ENCODE data around the gene RNF224.
A peak's percentile ranks its signal among the peaks of the same experiment; 100 is the strongest.
"Not testable (repeated sequence)": the region's sequence is repeated elsewhere in the genome, so short reads cannot be mapped to it uniquely, and the experiment has no call there.

The RNF224 gene

GRCh38 chr9:137235424-137236237 is 8.3 kb downstream of the RNF224 start:
- H3K4me3 Mint-ChIP-seq = peak overlapping the region; percentile 45
- peaks cover 48% of the 10 kb centered on the region for H3K4me1 Mint-ChIP-seq
- ATAC-seq = no peak
- H3K36me3 Mint-ChIP-seq = no peaks in the 10 kb centered on the region
- peaks cover 32% of the 10 kb centered on the region for H3K27me3 Mint-ChIP-seq
- H3K27ac Mint-ChIP-seq = peak overlapping the region; percentile 63
- H3K9me3 Mint-ChIP-seq = no peaks in the 10 kb centered on the region

DNA sequence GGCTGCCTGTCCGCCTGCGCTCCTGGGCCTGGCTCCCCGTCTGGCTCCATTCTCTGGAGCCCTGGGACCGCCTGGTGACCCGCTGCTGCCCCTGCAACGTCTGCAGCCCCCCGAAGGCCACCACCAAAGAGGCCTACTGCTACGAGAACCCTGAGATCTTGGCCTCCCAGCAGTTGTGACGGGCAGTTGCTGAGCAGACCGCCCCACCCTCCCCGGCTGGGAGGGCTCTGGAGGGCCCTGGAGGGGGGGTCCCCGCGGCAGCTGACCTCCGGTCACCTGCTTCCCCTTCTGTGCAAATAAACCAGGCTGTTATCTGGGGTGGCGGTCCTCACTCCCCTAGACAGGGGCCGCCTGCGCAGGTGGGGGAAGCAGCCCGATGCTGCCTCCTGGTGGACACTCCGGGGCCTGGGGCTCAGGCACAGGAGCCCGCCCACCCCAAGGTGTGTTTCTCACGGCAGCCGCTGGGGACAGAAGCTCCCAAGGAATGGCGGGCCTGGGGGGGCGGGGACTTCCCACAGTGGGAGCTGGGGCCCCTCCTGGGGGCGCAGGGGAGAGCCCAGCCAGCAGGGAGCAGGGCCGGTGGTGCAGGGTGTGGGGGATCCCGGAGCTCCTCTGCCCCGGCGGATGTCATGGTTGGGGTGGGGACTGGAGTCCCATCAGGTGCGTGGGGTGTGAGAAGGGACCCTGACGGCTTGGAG is 9.1 kb downstream of the RNF224 start:
- peak overlapping the region; percentile 29 for H3K4me3 Mint-ChIP-seq
- H3K4me1 Mint-ChIP-seq = peaks cover 48% of the 10 kb centered on the region
- peaks cover 25% of the 10 kb centered on the region for H3K27me3 Mint-ChIP-seq
- no peaks in the 10 kb centered on the region for H3K36me3 Mint-ChIP-seq
- no peaks in the 10 kb centered on the region for H3K9me3 Mint-ChIP-seq
- H3K27ac Mint-ChIP-seq = no peak overlapping the region
- peak; percentile 53 for ATAC-seq

DNA sequence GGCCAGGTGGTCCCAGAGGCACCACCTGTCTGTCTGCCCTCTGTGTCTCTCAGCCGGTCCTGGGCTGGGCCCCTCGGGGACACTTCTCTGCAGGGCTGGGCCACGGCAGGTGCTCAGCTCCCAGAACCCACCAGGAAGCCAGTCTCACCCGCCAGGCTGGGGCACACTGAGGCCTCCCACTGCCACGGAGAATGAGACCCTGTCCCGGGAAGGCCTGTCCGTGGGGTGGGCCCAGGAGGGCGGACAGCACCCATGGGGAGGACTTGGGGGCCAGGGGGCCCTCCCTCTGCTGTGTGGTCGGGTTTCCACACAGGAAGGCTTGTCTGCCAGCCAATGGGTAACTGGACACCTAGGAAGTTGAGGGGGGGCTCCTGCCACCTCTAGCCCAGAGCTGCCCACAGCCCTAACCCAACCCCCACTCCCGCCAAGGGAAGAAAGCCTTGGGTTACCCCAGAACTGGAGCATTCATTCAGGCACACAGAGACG is 9.7 kb downstream of the RNF224 start:
- Mint-ChIP-seq H3K9me3 (no peaks in the 10 kb centered on the region), H3K27me3 (peaks cover 19% of the 10 kb centered on the region), H3K36me3 (no peaks in the 10 kb centered on the region), H3K27ac (no peak overlapping the region), H3K4me1 (peaks cover 49% of the 10 kb centered on the region), H3K4me3 (peak overlapping the region; percentile 29)
- ATAC-seq = no peak

DNA sequence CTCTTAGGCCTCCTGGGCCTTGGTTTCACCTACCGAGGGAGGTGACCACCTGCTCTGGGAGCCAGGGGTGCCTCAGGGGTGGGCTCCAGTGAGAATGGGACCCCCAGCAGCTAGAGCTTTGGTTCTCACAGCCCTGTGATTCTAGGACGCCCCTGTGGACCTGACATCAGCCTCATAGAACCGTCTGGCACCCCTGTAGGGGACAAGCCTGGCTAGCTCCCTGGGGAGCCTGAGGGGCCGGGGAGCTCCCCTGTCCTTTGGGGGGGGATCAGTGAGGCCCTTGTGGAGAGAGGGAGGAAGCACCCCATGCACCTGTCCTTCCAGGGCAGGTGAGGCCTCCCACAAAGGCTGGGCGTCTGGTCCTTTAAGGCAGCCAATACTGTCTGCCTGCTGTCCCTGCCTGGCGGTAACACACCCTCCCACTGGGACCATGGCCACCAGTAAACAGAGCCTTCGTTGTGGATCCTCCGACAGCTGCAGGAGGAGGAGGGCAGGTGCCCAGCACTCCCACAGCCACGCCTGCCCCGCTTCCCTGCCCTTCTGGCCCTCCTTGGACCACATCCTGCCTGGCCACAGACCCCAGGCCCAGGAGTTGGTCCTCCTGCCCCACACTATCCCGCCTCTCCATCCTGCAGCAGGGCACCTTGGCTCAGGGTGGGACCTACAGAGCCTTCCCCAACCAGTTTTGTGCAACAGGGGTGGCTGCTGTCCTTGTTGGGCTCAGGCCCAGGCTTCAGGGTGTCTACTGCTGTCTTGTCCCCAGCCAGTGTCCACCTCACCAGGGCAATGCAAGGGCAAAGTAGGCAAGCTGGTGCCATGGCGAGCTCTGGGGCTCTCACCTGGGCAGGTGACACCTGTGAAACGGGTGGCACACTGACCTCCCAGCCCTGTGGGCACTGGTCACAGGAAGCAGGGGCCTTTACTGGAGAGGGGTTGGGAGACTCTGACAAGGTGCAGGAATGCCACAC is 10.7 kb downstream of the RNF224 start:
- ATAC-seq = no peak
- peaks cover 10% of the 10 kb centered on the region for H3K36me3 Mint-ChIP-seq
- H3K4me1 Mint-ChIP-seq = peaks cover 59% of the 10 kb centered on the region
- H3K27me3 Mint-ChIP-seq = peaks cover 12% of the 10 kb centered on the region
- no peak overlapping the region for H3K4me3 Mint-ChIP-seq
- no peak overlapping the region for H3K27ac Mint-ChIP-seq
- H3K9me3 Mint-ChIP-seq = no peaks in the 10 kb centered on the region

- Mint-ChIP-seq H3K36me3 (peaks cover 16% of the 10 kb centered on the region), H3K27ac (peak overlapping the region; percentile 69), H3K4me3 (peak overlapping the region; percentile 86), H3K4me1 (peaks cover 71% of the 10 kb centered on the region)
- ATAC-seq, H3K27me3 Mint-ChIP-seq, H3K9me3 Mint-ChIP-seq: not testable (repeated sequence)
These were observed 12.4 kb downstream of the RNF224 start for GRCh38 chr9:137239541-137240200.

DNA sequence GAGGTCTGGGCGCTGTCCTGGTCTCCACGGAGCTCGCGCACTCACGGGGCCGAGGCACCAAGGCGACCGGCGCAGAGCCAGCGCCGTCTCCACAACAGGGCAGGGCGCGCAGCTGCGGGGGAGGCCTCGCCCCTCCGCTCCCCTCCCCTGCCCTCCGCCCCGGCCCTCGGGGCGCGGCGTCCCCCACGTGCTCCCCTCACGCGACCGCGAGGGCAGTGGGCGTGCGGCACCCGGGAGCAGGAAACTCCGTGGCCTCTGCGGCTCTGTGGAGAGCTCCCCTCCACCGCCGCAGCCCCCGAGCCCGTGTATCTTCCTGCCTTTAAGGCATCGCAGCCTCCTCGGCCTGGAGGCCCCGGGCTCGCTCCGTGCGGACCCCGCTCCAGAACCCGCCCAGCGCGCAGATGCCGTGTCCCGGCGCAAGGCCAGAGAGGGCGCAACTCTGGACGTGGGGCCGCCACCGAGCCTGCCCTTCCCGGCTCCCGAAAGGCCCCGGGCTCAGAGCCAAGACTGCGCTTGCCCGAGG is 13.1 kb downstream of the RNF224 start:
- Mint-ChIP-seq H3K27me3 (peaks cover 1% of the 10 kb centered on the region), H3K9me3 (no peaks in the 10 kb centered on the region), H3K4me1 (peaks cover 64% of the 10 kb centered on the region), H3K36me3 (peaks cover 16% of the 10 kb centered on the region), H3K4me3 (peak overlapping the region; percentile 86), H3K27ac (peak overlapping the region; percentile 69)
- peak; percentile 61 for ATAC-seq

GRCh38 chr9:137240841-137241489 is 13.7 kb downstream of the RNF224 start, which contains the start of gene TUBB4B:
Gene TUBB4B (plus strand): TSS chr9:137241287. CDS start chr9:137241361, 74 bp downstream.
- H3K9me3 Mint-ChIP-seq = no peaks in the 10 kb centered on the region
- H3K4me3 Mint-ChIP-seq = peak within 1 kb of the TSS; percentile 86
- H3K27me3 Mint-ChIP-seq = no peaks in the 10 kb centered on the region
- H3K4me1 Mint-ChIP-seq = peaks cover 61% of the 10 kb centered on the region
- peak within 1 kb of the TSS; percentile 69 for H3K27ac Mint-ChIP-seq
- peak; percentile 89 for ATAC-seq
- H3K36me3 Mint-ChIP-seq = peaks cover 16% of the 10 kb centered on the region

DNA sequence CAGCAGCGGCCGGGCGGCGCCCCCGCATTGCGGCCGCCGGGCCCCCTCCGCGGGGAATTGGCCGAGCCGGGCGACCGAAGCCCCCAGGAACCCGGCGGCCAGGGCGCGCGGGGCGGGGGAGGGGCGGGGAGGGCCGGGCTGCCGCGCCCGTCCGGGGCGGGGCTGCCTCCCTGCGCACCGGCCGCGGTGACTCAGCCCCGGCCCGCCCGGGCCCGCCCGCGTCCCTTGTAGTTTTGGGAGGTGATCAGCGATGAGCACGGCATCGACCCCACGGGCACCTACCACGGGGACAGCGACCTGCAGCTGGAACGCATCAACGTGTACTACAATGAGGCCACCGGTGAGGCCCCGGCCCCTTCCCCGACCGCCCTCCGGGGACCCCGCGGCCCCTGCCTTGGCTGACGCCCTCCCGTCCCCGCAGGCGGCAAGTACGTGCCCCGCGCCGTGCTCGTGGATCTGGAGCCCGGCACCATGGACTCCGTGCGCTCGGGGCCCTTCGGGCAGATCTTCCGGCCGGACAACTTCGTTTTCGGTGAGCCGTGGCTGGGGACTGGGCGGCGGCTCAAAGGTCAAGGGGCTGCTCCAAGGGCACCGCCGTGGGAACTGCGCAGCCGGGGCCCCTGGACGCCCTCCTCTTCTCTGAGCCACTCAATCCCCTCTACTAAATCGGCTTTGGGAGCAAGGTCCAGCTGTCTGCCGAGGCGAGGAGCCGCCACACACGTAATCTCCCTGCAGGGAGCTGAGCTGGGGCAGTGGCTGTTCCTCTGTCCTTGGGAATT is 14.4 kb downstream of the RNF224 start:
- Mint-ChIP-seq H3K27ac (peak overlapping the region; percentile 69), H3K36me3 (peaks cover 16% of the 10 kb centered on the region), H3K4me1 (peaks cover 55% of the 10 kb centered on the region), H3K27me3 (no peaks in the 10 kb centered on the region), H3K4me3 (peak overlapping the region; percentile 86), H3K9me3 (no peaks in the 10 kb centered on the region)
- ATAC-seq = peak; percentile 46

DNA sequence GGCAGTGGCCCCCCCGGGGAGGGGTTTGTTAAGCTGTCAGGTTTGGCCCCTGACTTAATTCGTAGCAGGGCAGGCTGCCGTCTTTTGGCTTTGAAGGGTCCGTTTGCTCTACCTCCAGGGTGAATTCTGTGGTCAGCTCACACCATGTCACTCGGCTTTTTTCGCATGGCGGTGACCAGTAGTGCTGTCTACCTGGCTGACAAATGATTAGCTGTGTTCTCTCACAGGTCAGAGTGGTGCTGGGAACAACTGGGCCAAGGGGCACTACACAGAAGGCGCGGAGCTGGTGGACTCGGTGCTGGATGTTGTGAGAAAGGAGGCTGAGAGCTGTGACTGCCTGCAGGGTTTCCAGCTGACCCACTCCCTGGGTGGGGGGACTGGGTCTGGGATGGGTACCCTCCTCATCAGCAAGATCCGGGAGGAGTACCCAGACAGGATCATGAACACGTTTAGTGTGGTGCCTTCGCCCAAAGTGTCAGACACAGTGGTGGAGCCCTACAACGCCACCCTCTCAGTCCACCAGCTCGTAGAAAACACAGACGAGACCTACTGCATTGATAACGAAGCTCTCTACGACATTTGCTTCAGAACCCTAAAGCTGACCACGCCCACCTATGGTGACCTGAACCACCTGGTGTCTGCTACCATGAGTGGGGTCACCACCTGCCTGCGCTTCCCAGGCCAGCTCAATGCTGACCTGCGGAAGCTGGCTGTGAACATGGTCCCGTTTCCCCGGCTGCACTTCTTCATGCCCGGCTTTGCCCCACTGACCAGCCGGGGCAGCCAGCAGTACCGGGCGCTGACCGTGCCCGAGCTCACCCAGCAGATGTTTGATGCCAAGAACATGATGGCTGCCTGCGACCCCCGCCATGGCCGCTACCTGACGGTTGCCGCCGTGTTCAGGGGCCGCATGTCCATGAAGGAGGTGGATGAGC is 15.2 kb downstream of the RNF224 start:
- H3K4me1 Mint-ChIP-seq = peaks cover 49% of the 10 kb centered on the region
- peak overlapping the region; percentile 69 for H3K27ac Mint-ChIP-seq
- H3K9me3 Mint-ChIP-seq = no peaks in the 10 kb centered on the region
- H3K4me3 Mint-ChIP-seq = peak overlapping the region; percentile 78
- H3K27me3 Mint-ChIP-seq = no peaks in the 10 kb centered on the region
- H3K36me3 Mint-ChIP-seq = peaks cover 16% of the 10 kb centered on the region
- no peak for ATAC-seq

DNA sequence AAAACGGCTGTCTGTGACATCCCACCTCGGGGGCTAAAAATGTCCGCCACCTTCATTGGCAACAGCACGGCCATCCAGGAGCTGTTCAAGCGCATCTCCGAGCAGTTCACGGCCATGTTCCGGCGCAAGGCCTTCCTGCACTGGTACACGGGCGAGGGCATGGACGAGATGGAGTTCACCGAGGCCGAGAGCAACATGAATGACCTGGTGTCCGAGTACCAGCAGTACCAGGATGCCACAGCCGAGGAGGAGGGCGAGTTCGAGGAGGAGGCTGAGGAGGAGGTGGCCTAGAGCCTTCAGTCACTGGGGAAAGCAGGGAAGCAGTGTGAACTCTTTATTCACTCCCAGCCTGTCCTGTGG is 15.9 kb downstream of the RNF224 start:
- H3K9me3 Mint-ChIP-seq, H3K27ac Mint-ChIP-seq, ATAC-seq, H3K27me3 Mint-ChIP-seq: not testable (repeated sequence)
- H3K4me3 Mint-ChIP-seq = peak overlapping the region; percentile 78
- H3K36me3 Mint-ChIP-seq = peaks cover 16% of the 10 kb centered on the region
- H3K4me1 Mint-ChIP-seq = peaks cover 42% of the 10 kb centered on the region

- ATAC-seq = no peak
- Mint-ChIP-seq H3K36me3 (peaks cover 16% of the 10 kb centered on the region), H3K4me3 (no peak overlapping the region), H3K27ac (no peak overlapping the region), H3K4me1 (peaks cover 36% of the 10 kb centered on the region), H3K9me3 (no peaks in the 10 kb centered on the region), H3K27me3 (no peaks in the 10 kb centered on the region)
These were observed 16.6 kb downstream of the RNF224 start for GRCh38 chr9:137243626-137244485.
